Stimulated activated CD8-positive, alpha-beta memory T cell treated with anti-CD3 and anti-CD28 coated beads, Interleukin-15, amount 100 ng/mL, for 1 hour (primary cell): ENCODE measurements around the gene TAS1R1.

Experiments used
- DNase-seq: peaks from one replicate; pipeline ENCODE4 v3.0.0-alpha.2; 2020; ENCODE audit warnings: low read depth

Gene TAS1R1

GRCh38 chr1:6554907-6555778, at the start of gene TAS1R1:
TAS1R1 (plus strand) TSS chr1:6555307; CDS start chr1:6555374, 67 bp downstream.
- no peak for DNase-seq

- DNase-seq = no peak
These were observed 49.5 kb upstream of the TAS1R1 start for GRCh38 chr1:6505367-6506209.

- no peak for DNase-seq
These were observed 48.7 kb upstream of the TAS1R1 start for GRCh38 chr1:6506210-6507036.

- DNase-seq = no peak
These were observed 48.1 kb upstream of the TAS1R1 start for GRCh38 chr1:6507037-6507428.

GRCh38 chr1:6507461-6507911, 47.6 kb upstream of the TAS1R1 start:
- DNase-seq = no peak

GRCh38 chr1:6508154-6508815, 46.8 kb upstream of the TAS1R1 start:
- no peak for DNase-seq

- no peak for DNase-seq
These were observed 46.3 kb upstream of the TAS1R1 start for GRCh38 chr1:6508816-6509189.

GRCh38 chr1:6509220-6509918, 45.7 kb upstream of the TAS1R1 start:
- DNase-seq = no peak

- no peak for DNase-seq
These were observed 45.2 kb upstream of the TAS1R1 start for GRCh38 chr1:6509919-6510291.

- DNase-seq = no peak
These were observed 44.6 kb upstream of the TAS1R1 start for GRCh38 chr1:6510493-6510892.

- no peak for DNase-seq
These were observed 44.1 kb upstream of the TAS1R1 start for GRCh38 chr1:6511056-6511455.

- no peak for DNase-seq
These were observed 43.4 kb upstream of the TAS1R1 start for GRCh38 chr1:6511561-6512244.

- no peak for DNase-seq
These were observed 42.7 kb upstream of the TAS1R1 start for GRCh38 chr1:6512245-6512907.

GRCh38 chr1:6512908-6513280, 42.2 kb upstream of the TAS1R1 start:
- no peak for DNase-seq

- DNase-seq = no peak
These were observed 41.7 kb upstream of the TAS1R1 start for GRCh38 chr1:6513320-6513801.

GRCh38 chr1:6515771-6516170, 39.3 kb upstream of the TAS1R1 start:
- no peak for DNase-seq

- DNase-seq = no peak
These were observed 37.7 kb upstream of the TAS1R1 start for GRCh38 chr1:6517435-6517851.

GRCh38 chr1:6519491-6519934, 35.6 kb upstream of the TAS1R1 start:
- no peak for DNase-seq

GRCh38 chr1:6519935-6520671, 35.0 kb upstream of the TAS1R1 start:
- no peak for DNase-seq
